ENCODE measurements around the gene PDLIM1. TPM values are rescaled to one million over a fixed set of nuclear protein-coding genes. Genes with fewer than 3 reads are reported as not detected.

PDLIM1 gene
- total and polyA plus RNA-seq, 2 of the 13 experiments (the other 11 are each of a cell fraction or from before 2014, with no cell fraction given) = 119 to 123 TPM

DNA sequence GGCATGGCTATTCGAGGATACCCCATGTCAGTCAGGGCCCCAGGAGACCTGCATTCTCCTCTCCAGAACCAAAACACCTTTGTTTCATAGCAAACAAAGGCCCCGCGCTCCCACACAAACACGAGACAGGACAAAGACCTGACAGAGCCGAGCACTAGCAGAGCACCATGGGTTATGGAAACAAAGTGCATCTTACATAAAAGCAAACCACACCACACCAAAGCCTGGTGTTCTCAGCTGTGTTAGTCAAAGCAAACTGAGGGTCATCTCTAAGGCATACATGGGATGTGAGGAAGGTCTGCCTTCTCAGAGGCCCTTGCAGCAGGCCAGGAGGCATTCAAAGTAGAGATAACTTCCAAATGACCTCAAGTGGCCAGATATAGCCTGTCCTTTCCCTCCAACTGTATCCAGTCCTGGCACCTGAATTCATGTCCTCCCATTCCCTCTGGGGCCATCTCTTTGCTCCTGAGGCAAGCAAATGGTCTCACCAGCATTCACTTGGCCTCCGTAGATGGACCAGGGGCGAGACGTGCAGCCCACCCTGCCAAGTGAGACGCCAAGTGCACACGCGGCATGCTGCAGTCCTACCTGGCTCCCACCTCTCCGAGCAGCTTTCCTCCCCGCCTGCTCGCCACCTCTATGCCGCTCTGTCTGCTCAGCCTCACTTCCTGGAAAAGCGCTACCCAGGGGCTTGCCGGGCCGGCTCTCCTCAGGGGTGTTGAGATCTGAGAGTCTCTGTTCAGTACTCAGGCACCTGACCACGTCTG is 45.3 kb upstream of the PDLIM1 start (continued):
- TF ChIP-seq, protein P1, sequence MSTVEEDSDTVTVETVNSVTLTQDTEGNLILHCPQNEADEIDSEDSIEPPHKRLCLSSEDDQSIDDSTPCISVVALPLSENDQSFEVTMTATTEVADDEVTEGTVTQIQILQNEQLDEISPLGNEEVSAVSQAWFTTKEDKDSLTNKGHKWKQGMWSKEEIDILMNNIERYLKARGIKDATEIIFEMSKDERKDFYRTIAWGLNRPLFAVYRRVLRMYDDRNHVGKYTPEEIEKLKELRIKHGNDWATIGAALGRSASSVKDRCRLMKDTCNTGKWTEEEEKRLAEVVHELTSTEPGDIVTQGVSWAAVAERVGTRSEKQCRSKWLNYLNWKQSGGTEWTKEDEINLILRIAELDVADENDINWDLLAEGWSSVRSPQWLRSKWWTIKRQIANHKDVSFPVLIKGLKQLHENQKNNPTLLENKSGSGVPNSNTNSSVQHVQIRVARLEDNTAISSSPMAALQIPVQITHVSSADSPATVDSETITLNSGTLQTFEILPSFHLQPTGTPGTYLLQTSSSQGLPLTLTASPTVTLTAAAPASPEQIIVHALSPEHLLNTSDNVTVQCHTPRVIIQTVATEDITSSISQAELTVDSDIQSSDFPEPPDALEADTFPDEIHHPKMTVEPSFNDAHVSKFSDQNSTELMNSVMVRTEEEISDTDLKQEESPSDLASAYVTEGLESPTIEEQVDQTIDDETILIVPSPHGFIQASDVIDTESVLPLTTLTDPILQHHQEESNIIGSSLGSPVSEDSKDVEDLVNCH (CRISPR knock-in tag; IDR thresholded peaks at IDR 0.05) = no peak
- TF ChIP-seq NCOA5 (CRISPR knock-in tag; IDR thresholded peaks at IDR 0.05) = no peak
- no peak for TF ChIP-seq EHMT2 (IDR thresholded peaks at IDR 0.05; ENCODE audit: borderline replicate concordance, low read depth, low read length)
- no peak for TF ChIP-seq CC2D1A (CRISPR knock-in tag; IDR thresholded peaks at IDR 0.05)
- TF ChIP-seq ZNF446 (CRISPR knock-in tag; IDR thresholded peaks at IDR 0.05) = no peak
- no peak for TF ChIP-seq ZNF709 (CRISPR knock-in tag; IDR thresholded peaks at IDR 0.05)
- no peak for TF ChIP-seq TCF7L2 (IDR thresholded peaks at IDR 0.05; ENCODE audit: low read depth, low read length)
- peak; percentile 78 for TF ChIP-seq RARA (CRISPR knock-in tag; IDR thresholded peaks at IDR 0.05)
- TF ChIP-seq ZNF326 (CRISPR knock-in tag; IDR thresholded peaks at IDR 0.05; ENCODE audit: borderline replicate concordance) = no peak
- no peak for TF ChIP-seq TEAD2 (CRISPR knock-in tag; IDR thresholded peaks at IDR 0.05)
- no peak for TF ChIP-seq MEF2D (CRISPR knock-in tag; IDR thresholded peaks at IDR 0.05)
- TF ChIP-seq, protein P2, sequence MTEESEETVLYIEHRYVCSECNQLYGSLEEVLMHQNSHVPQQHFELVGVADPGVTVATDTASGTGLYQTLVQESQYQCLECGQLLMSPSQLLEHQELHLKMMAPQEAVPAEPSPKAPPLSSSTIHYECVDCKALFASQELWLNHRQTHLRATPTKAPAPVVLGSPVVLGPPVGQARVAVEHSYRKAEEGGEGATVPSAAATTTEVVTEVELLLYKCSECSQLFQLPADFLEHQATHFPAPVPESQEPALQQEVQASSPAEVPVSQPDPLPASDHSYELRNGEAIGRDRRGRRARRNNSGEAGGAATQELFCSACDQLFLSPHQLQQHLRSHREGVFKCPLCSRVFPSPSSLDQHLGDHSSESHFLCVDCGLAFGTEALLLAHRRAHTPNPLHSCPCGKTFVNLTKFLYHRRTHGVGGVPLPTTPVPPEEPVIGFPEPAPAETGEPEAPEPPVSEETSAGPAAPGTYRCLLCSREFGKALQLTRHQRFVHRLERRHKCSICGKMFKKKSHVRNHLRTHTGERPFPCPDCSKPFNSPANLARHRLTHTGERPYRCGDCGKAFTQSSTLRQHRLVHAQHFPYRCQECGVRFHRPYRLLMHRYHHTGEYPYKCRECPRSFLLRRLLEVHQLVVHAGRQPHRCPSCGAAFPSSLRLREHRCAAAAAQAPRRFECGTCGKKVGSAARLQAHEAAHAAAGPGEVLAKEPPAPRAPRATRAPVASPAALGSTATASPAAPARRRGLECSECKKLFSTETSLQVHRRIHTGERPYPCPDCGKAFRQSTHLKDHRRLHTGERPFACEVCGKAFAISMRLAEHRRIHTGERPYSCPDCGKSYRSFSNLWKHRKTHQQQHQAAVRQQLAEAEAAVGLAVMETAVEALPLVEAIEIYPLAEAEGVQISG (CRISPR knock-in tag; IDR thresholded peaks at IDR 0.05) = no peak
- no peak for TF ChIP-seq ZNF839 (CRISPR knock-in tag; IDR thresholded peaks at IDR 0.05; ENCODE audit: borderline replicate concordance)
- no peak for TF ChIP-seq ZKSCAN8 (CRISPR knock-in tag; IDR thresholded peaks at IDR 0.05; ENCODE audit: borderline replicate concordance)
- TF ChIP-seq, protein P3, sequence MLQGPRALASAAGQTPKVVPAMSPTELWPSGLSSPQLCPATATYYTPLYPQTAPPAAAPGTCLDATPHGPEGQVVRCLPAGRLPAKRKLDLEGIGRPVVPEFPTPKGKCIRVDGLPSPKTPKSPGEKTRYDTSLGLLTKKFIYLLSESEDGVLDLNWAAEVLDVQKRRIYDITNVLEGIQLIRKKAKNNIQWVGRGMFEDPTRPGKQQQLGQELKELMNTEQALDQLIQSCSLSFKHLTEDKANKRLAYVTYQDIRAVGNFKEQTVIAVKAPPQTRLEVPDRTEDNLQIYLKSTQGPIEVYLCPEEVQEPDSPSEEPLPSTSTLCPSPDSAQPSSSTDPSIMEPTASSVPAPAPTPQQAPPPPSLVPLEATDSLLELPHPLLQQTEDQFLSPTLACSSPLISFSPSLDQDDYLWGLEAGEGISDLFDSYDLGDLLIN (CRISPR knock-in tag; IDR thresholded peaks at IDR 0.05; ENCODE audit: borderline replicate concordance) = no peak
- 0 out of 2 replicates have a peak, but pooled peaks have one; percentile 45 for TF ChIP-seq BCL6 (CRISPR knock-in tag; IDR thresholded peaks at IDR 0.05)
- no peak for TF ChIP-seq REXO4 (CRISPR knock-in tag; IDR thresholded peaks at IDR 0.05; ENCODE audit: borderline replicate concordance)
- TF ChIP-seq RFXANK (CRISPR knock-in tag; IDR thresholded peaks at IDR 0.05) = no peak
- TF ChIP-seq SRSF4 (IDR thresholded peaks at IDR 0.05; ENCODE audit: low read depth, low read length, poor library complexity, severe bottlenecking) = no peak
- no peak for TF ChIP-seq ZFYVE20 (CRISPR knock-in tag; IDR thresholded peaks at IDR 0.05; ENCODE audit: borderline replicate concordance, low read depth)
- TF ChIP-seq, protein P4, sequence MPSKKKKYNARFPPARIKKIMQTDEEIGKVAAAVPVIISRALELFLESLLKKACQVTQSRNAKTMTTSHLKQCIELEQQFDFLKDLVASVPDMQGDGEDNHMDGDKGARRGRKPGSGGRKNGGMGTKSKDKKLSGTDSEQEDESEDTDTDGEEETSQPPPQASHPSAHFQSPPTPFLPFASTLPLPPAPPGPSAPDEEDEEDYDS (CRISPR knock-in tag; IDR thresholded peaks at IDR 0.05) = no peak
- TF ChIP-seq ZNF432 (CRISPR knock-in tag; IDR thresholded peaks at IDR 0.05; ENCODE audit: borderline replicate concordance) = no peak
- TF ChIP-seq NFKBIZ (CRISPR knock-in tag; IDR thresholded peaks at IDR 0.05) = no peak
